HepG2 (cell line): Measurements from ENCODE around the gene POLDIP3.

Experiments
- ZNF225 ChIP-seq: sonication (generic); formaldehyde crosslinking; IDR thresholded peaks from 2 replicates; pipeline ENCODE4 v1.4.0; 2020; ENCODE audit warnings: mild to moderate bottlenecking, missing genetic modification reagents
- ZNF354B ChIP-seq: sonication (generic); formaldehyde crosslinking; IDR thresholded peaks from 2 replicates; pipeline ENCODE4 v1.8.0; 2022; ENCODE audit warnings: mild to moderate bottlenecking, missing genetic modification reagents
- TF ChIP-seq, protein P1 (sequence below): sonication (generic); formaldehyde crosslinking; IDR thresholded peaks from 2 replicates; pipeline ENCODE4 v1.4.0; 2020; ENCODE audit warnings: missing genetic modification reagents, mild to moderate bottlenecking, borderline replicate concordance

DNA sequence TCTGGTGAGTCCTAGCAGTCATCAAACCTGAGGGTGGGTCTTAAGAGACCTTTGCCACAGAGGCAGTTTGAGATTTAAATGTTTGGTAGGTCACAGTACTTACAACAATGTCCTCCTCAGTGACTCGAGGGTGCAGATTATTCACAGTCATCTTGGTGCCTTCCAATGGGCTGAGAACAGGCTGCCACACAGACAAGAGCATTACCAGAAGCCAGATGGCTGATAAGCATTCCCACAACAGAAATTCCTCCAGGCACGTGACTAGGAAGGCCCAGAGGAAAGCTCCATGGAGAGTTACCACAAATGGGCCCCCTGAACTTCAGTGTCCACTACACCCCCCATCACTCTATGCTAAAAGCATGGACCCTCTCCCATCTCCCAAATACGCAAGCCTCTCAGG lies 19.2 kb downstream of the POLDIP3 start:
- no peak for TF ChIP-seq ZNF354B
- TF ChIP-seq, protein P1, sequence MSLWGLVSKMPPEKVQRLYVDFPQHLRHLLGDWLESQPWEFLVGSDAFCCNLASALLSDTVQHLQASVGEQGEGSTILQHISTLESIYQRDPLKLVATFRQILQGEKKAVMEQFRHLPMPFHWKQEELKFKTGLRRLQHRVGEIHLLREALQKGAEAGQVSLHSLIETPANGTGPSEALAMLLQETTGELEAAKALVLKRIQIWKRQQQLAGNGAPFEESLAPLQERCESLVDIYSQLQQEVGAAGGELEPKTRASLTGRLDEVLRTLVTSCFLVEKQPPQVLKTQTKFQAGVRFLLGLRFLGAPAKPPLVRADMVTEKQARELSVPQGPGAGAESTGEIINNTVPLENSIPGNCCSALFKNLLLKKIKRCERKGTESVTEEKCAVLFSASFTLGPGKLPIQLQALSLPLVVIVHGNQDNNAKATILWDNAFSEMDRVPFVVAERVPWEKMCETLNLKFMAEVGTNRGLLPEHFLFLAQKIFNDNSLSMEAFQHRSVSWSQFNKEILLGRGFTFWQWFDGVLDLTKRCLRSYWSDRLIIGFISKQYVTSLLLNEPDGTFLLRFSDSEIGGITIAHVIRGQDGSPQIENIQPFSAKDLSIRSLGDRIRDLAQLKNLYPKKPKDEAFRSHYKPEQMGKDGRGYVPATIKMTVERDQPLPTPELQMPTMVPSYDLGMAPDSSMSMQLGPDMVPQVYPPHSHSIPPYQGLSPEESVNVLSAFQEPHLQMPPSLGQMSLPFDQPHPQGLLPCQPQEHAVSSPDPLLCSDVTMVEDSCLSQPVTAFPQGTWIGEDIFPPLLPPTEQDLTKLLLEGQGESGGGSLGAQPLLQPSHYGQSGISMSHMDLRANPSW (CRISPR knock-in tag): no peak
- TF ChIP-seq ZNF225 (CRISPR knock-in tag): no peak
